Epithelial cell of prostate (primary cell): ENCODE data around the gene PNMA8B.
A peak's percentile ranks its signal among the peaks of the same experiment; 100 is the strongest.
"Not testable (repeated sequence)": the region's sequence is repeated elsewhere in the genome, so short reads cannot be mapped to it uniquely, and the experiment has no call there.

Experiments used
- DNase-seq: peaks from one replicate; pipeline ENCODE4 v3.0.0-alpha.2; 2011; ENCODE audit warnings: low read depth, low spot score
- H3K27ac ChIP-seq: fragments of 450-650 bp; 2 replicates; pipeline ENCODE4 v1.5.1; 2017; ENCODE audit warnings: mild to moderate bottlenecking

Gene PNMA8B, protein sequence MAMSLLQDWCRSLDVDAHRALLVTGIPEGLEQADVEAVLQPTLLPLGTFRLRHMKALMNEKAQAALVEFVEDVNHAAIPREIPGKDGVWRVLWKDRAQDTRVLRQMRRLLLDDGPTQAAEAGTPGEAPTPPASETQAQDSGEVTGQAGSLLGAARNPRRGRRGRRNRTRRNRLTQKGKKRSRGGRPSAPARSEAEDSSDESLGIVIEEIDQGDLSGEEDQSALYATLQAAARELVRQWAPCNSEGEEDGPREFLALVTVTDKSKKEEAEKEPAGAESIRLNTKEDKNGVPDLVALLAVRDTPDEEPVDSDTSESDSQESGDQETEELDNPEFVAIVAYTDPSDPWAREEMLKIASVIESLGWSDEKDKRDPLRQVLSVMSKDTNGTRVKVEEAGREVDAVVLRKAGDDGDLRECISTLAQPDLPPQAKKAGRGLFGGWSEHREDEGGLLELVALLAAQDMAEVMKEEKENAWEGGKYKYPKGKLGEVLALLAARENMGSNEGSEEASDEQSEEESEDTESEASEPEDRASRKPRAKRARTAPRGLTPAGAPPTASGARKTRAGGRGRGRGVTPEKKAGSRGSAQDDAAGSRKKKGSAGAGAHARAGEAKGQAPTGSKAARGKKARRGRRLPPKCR

DNA sequence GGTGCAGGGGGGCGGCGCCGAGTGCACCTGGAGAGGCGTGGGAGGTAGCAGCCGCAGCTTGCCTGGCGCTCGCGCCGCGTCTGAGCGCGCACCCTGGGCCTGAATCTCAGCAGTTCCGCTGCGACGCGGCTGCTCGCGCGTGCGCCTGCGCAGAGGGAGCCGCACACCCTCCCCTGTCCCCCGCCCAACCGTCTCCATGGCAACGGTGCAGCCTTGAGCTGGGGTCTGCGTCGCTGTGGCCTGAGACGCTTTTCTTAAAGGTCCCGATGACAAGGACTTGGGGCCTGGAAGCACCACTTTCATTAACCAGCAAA lies at the start of gene PNMA8B:
PNMA8B (minus strand) TSS at position 82 of the 314 bp plus-strand sequence. CDS start 402 bp downstream, outside the sequence.
- peak; percentile 44 for DNase-seq
- no peak within 1 kb of the TSS for H3K27ac ChIP-seq

DNA sequence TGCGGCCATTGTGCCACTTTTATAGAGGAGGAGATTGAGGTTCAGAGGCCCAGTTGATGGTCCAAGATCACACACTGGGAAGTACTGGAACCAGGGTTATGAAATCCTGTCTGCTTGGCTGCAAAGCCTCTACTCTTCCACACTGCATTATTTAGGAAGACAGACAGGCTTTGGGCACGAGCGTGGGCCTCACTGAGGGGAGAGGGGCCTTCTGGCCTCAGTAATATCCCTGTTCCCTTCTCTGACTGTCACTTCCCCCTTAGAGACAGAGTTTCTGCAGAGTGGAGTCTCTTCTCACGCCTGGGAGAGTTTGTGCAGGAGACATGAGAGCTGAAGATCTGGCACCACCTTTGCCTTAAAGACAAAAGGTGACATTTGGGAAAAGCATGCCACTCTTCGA lies 49.0 kb upstream of the PNMA8B start:
- no peak for DNase-seq
- H3K27ac ChIP-seq: no peak overlapping the region

DNA sequence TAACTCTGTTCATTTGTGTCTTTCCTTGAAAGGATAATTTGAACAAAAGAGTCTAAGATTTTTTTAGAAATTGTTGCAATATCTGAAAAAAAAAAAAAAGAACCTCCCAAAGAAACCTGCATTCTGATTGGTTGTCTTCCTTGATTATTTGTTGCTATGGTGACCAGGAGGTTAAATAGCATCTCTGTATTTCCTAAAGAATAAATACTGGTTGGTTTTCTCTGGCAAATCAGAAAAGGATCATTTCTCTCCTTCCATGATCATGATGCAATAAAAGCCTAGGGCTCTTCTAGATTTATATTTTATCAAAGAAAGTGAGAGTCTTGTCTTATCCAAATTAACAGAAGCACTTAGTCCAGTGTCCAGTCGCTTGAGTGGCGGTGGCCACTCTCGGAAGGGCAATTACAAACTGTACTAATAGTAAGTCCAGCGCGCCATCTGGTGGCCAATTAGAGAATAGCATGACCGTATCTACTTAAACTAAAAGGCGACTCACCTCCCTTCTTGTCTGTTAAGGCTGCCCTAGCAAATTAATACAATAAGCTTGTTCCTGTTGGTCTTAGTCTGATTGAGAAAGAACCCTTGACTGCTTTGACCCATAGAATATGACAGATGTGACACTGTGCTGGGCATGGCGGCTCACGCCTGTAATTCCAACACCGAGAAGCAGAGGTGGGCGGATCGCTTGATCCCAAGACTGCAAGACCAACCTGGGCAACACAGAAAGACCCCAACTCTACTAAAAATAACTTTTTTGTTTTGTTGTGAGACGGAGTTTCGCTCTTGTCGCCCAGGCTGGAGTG lies 47.0 kb upstream of the PNMA8B start:
- DNase-seq: peak; percentile 37

DNA sequence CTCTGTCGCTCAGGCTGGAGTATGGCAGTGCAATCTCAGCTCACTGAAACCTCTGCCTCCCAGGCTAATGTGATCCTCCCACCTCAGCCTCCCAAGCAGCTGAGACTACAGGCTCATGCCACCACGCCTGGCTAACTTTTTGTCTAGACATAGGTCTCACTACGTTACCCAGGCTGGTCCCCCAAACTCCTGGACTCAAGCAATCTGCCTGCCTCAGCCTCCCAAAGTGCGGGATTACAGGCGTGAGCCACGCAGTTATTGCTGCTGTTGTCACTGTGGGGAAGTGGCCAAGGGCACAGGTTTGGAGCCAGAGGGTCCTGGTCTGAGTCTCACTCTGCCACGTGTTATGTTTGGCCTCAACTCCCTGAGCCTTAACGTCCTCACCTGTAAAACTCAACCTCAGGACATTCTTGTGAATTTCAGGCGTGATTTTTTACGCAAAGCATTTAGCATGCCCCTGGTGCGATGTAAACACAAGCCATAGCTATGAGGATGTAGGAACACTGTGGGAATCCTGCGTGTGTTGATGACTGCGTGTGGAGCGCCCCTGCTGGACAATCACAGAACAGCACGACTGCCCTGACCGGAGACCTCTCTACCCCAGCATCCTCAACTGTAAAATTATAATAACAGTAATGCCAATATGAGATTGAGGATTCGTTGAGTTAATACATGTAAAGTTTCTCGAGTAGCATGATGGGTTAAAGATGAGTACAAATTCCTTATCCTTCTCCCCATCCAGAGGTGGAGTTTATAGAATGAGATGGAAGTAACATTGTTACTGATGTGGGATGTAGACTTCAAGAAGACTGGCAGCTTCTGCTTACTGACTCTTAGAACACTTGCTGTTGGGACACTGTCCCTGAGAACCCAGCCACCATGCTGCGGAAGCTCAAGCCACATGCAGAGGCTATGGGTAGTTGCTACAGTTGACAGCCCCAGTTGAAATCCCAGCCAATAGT lies 41.8 kb upstream of the PNMA8B start:
- H3K27ac ChIP-seq: no peak overlapping the region
- DNase-seq: no peak

More for the DNA sequence above, 47.0 kb upstream of the PNMA8B start:
- no peak overlapping the region for H3K27ac ChIP-seq

DNA sequence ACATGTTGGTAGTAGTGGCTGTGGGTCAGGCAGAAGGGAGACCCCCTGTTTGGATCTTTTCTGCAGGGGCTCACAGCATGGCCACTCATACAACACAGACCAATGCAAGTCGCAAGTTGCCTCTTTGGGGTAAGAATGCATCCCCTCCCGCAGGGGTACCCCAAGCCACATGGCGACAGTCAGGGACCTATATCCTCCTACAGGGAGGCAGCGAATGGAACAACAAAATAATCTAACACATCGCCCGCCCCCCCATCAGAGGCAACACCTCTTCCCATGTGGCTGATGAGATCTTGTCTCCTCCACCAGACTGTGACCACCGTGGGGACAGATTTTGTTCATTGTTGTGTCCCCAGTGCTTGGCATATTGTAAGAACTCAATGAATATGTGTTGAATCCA lies 40.7 kb upstream of the PNMA8B start:
- no peak overlapping the region for H3K27ac ChIP-seq
- no peak for DNase-seq

DNA sequence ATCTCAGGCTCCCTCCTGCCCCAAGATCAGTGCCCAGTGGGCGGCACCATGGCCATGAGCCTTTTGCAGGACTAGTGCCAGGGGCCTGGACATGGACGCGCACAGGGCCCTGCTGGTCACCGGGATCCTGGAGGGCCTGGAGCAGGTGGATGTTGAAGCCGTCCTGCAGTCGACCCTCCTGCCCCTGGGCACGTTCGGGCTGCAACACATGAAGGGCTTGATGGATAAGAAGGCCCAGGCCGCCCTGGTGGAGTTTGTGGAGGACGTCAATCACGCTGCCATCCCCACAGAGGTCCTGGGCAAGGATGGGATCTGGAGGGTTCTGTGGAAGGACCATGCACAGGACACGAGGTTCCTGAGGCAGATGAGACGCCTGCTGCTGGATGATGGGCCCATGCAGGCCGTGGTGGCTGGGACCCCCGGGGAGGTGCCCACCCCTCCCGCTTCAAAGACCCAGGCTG lies 38.0 kb upstream of the PNMA8B start:
- no peak for DNase-seq
- H3K27ac ChIP-seq: no peak overlapping the region

DNA sequence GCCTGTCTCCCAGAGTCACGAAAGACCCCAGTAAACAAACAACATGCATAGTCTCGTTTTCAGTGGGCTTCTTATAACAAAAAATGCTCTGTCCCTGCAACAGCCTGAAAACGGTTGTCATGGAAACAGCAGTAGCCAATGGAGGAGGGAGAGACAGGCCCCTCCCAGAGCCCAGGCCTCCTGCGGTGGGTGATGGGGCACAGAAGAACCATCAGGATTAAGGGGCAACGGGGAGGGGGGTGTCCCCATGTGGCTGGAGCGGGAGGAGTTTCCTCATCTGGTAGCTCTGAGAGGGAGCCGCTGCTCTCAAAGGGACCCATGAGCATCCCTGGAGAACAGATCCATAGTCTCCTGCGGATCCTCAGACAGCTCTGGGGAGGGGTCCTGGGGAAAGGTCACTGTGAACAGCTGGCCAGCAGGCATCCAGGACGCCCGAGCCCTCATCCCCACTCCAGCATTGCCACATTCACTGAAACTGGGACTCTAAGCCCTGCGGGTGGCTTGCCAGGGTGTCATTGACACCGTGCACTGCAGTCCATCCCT lies 37.5 kb upstream of the PNMA8B start:
- no peak for DNase-seq
- no peak overlapping the region for H3K27ac ChIP-seq

DNA sequence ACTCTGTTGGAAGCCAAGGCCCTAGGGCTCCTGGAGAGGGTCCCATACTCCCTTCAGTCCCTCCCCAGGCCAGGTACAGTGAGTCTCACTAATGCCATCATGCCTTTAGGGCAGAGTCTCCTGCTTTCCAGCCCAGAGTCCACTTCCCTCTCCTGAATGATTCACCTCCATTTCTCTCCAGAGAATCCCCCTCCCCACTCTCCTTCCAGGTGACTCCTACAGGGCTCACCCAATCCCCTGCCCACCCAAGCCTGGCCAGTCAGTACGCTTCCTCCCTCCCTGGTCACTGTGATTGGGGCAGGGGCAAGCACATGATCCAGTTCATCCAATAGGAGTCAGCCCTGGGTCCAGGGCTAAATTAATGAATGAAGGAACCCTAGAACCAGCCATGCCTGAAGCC lies 35.0 kb upstream of the PNMA8B start:
- H3K27ac ChIP-seq: peak overlapping the region; percentile 31
- DNase-seq: no peak

DNA sequence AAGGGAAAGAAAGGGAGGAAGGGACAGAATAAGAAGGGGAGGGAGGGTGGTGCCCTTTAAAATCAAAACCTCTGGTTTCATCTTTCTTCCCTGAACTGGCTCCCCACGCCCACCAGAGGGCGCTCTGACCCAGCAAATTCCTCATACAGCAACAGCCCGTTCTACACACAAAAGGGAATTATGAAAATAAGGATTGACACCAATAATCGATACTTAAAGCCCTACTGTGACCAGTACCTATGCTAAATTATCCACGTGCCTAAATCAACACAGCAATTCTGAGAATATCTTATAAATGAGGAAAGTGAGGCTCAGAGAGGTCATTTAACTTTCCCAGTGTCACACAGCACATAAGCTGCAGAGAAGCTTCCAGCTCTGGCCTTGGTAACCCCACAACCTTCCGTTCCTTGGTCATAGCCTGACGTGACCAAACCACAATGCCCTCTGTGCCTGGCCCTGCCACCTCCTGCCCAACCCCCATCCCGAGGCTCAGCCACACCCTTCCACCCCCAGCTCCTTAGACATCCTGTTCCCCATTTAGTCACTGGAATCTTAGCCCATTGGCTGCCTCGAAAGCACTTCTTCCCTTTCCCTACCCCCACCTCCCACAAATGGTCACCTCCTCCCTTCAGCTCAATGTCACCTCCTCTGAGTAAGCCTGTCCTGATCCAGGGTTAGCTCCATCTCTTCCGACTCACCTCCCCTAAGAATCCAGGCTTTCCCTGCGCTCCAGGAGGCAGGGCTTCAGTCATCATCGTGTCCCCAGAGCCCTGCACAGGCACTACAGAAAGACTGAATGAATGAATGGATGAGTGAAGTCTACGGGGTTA lies 34.2 kb upstream of the PNMA8B start:
- DNase-seq: no peak
- H3K27ac ChIP-seq: peak overlapping the region; percentile 31

DNA sequence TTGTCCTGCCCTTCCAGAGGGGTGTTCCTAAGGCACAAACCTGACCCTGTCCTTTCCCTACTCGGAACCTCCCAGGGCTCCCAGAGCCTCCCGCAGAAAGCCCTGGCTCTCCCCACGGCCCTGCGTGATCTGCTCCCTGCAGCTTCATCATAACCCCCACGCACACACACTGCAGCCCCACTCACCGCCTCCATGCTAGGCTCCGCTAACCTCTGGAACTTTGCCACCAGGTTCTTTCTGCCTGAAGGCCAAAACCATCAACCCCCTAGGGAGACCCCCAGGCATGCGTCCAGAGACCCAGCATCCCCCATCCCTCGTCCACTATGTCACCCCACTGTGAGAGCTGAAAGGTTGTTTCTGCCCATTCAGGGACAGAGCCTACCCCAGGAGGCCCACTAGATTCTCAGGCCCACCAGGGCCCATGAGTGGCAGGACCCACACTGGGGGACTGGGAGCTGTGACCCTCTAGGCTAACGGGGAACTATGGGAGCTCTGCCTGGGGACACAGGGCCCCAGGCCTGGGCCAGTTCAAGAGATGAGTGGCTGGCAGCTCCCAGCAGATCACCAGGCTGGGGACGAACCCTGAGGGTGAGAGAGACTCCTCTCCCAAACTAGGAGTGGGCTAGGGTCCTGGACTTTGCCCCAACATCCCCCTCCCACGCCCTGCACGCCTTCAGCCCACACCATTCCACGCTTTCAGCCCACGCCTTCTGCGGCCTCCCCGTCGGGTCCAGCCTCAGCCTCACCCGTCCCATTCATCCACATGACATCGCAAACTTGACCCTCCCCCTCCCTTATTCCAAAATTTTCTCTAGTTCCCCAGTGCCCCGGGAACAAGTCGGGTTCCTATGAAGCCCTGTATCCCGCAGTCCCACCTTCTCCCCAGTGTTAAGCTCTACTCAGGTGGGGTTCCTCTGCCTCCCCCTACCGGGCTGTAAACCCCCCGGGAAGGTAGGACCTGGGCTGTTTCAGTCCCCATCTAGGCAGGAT lies 33.2 kb upstream of the PNMA8B start:
- H3K27ac ChIP-seq: no peak overlapping the region
- DNase-seq: no peak

DNA sequence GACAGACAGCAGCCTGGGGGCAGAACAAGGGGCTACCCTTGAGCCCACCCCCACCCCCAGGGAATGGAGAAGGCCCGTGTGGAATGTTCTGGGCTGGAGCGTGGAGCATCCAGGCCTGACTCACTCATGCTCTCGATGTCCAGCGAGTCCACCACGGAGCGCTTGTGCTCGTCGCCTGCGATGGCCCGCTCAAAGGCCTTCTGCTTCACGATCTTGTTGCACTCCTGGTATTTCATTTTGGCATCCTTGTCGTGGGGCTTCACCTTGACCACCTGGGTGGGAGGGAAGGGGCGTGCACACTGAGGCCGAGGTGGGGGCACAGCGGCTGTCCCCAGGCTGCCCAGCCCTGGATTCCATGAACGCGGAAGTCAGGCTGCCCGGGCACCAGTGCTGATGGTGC lies 31.1 kb upstream of the PNMA8B start:
- not testable (repeated sequence) for DNase-seq, H3K27ac ChIP-seq

DNA sequence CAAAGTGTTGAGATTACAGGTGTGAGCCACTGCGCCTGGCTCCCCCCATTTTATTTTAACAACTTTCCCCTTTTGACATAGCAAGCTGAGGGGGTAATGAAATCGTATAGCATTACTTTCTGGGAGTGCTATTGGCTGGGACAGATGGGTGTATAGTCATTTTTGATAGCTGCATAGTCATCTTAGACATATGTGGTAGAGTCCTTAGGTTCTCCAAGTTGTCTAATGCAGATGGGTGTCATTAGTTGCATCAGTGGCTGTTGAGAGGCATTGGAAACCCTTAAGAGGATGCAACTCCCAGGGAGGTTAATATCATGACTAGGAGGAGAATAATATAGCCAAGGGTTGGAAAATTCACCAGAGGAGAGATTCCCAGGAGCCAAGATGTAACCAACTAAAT lies 28.6 kb upstream of the PNMA8B start:
- no peak for DNase-seq
- no peak overlapping the region for H3K27ac ChIP-seq

DNA sequence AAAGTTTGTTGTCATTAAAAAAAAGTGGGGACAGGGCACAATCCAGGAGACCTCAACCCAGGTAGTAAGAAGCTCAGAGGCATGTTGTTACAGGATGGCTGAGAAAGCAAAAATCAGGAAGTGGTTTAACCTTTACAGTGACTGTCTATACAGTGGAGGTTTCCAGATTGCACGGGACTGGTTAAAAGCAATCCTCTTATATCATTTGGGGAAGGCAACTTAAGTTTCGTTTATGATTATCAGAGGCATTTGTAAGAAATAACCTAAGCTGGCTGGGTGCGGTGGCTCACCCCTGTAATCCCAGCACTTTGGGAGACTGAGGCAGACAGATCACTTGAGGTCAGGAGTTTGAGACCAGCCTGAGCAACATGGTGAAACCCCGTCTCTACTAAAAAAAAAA lies 27.3 kb upstream of the PNMA8B start:
- not testable (repeated sequence) for H3K27ac ChIP-seq, DNase-seq

DNA sequence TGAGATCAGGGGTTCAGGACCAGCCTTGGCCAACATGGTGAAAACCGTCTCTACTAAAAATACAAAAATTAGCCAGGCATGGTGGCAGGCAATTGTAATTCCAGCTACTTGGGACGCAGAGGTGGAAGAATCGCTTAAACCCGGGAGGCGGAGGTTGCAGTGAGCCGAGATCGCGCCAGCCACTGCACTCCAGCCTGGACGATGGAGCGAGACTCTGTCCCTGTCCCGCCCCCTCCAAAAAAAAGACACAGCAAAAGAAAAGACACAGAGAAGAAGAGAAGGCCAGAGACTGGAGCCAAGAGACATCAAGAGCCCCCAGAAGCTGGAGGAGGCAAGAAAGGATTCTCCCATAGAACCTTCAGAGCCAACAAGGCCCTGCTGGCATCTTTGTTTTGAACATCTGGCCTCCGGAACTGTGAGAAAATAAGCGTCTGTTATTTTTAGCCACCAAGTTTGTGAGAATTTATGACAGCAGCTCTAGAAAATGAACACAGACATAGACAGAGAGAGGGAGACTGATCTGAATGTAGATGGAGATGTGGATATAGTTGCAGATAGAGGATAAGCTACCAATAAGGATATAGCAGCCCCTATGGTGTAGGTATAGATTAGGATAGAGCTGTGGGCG lies 25.7 kb upstream of the PNMA8B start:
- H3K27ac ChIP-seq: no peak overlapping the region
- DNase-seq: no peak

DNA sequence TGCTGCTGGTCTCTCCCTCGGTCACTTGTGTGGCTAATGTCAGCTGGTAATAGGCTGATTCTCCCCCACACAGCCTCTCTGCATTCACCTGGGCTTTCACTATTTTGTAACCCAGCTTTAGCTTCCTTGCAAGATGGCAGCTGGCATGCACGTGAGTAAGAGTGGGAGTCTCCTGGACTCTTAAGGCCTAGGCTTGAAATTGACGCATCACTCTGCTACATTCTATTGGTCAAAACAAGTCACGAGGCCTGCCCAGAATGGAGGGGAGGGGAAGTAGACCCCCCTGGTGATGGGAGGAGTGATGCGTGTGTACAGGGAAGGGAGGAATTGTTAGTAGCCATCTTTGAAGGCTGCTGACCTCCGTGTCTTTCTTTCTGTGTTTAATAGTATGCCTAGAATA lies 24.9 kb upstream of the PNMA8B start:
- no peak for DNase-seq
- no peak overlapping the region for H3K27ac ChIP-seq

DNA sequence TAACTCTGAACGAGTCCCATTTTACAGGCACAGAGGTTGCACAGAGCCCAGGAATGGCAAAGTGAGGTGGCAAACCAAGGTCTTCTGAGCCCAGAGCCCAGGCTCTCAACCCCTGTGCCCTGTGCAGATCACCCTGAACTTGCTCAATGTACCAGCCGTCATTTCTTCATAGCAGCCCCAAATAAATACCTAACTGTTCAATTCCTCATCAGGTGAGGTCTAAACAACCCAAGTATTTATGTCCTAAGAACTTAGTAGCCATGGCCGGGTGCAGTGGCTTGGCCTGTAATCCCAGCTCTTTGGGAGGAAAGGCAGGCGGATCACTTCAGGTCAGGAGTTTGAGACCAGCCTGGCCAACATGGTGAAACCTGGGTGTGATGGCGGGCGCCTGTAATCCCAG lies 21.8 kb upstream of the PNMA8B start:
- DNase-seq: no peak
- no peak overlapping the region for H3K27ac ChIP-seq

DNA sequence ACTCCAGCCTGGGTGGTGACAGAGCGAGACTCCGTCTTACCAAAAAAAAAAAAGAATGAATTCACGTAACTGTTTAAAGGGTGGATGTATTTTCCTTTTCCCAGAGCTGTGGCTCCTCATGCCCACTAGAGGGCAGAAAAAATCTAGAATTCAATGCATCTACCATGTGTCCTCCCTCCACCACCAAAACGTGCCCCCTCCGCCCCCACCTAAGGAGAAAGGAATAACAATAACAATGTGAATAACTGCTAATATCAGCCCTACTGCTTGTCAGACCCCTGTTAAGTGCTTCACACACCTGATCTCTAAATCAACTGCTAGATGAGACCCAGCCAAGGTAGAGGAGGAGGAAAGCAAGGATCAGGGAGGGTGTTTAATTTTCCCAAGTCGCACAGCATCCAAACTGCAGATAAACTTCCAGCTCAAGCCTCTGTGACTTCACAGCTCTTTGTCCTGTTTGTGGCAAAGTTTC lies 20.2 kb upstream of the PNMA8B start:
- no peak overlapping the region for H3K27ac ChIP-seq
- DNase-seq: no peak
